NCI-H2171 (cell line): ENCODE results near the gene ICE2.

Experiments used
- DNase-seq: peaks from one replicate; lab custom pipeline; 2025; lab: John Stamatoyannopoulos, UW

Gene ICE2

GRCh38 chr15:60389261-60390077, 89.5 kb downstream of the ICE2 start:
- DNase-seq: no peak

GRCh38 chr15:60387321-60387720, 91.6 kb downstream of the ICE2 start:
- no peak for DNase-seq

DNA sequence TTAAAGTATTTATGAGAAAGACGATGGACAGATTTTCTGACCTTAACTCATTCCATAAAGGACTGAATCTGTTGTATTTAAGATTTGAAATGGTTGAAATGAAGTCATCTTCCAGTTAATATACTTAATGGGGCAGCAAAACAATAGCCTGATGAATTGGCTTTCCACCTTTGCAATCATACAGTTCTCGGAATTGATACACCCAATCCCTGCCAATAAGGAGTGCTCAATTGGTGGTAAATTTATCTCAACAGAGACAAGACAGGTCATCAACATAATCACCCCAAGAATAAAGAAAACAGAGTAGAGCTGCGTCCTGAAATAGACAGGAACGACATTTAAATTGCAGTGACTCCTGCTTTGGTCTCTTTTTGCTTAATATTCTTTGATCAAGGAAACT, 92.3 kb downstream of the ICE2 start:
- DNase-seq: no peak

DNA sequence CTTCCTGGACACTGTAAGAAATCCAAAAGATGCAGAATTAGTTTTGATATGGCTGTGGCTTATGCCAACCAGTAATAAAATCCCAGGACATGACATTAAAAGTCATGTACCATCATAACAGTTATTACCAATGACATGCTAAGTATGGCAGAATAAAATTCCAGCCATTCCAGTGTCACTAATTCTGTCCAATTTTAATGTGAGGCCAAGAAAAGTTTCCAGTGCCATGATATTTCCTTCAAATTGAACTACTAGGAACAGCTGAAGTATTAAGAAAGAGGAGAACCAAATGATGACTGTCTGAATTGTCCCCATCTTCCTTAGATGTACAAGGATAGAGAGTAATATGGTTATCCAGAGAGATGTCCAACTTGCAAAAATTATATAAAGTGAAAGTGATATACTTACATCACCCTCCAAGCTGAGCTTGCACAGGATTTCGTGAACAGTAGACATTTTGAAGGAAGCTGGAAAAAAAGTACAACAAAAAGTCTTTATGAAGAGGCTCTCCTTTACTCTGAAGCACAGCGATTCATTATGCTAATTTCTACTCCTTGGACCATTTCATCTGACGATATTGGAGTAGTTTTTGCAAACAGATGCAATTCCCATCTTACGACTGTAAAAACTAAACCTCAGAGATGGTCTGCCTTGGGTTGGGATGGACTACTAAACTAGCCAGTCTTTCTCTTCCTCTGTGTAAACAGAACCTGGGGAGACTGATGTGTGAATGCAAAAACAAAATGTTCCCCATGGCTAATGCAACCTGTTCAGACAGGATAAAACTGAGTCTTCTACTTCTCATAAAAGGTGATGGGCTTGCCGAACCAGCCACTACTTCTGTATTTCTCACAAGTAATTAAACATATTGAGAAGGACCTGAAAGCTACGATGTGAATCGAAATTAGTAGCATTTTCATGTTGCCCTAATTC, 93.1 kb downstream of the ICE2 start:
- DNase-seq: no peak

- DNase-seq: no peak
These were observed 94.3 kb downstream of the ICE2 start for GRCh38 chr15:60384526-60385126.

DNA sequence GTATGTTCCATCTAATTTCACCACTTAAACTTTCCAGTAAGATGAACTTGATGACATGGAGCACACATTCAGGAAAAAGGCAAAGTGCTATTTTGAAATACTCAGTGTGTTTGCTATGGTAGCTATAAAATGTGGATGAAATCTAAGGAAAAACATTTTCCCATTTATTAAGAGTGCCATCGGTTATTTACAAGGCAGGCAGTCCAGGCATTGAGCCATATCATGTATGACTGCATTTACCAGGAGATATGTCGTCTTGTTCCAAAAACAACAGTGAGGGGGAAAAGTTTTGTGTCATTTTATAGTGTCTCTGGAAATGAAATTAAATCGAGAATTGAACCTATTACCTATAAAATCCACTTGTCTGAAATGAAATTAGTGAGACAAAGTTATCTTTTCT, 94.9 kb downstream of the ICE2 start:
- DNase-seq: no peak

- DNase-seq: no peak
These were observed 95.9 kb downstream of the ICE2 start for GRCh38 chr15:60382773-60383674.

DNA sequence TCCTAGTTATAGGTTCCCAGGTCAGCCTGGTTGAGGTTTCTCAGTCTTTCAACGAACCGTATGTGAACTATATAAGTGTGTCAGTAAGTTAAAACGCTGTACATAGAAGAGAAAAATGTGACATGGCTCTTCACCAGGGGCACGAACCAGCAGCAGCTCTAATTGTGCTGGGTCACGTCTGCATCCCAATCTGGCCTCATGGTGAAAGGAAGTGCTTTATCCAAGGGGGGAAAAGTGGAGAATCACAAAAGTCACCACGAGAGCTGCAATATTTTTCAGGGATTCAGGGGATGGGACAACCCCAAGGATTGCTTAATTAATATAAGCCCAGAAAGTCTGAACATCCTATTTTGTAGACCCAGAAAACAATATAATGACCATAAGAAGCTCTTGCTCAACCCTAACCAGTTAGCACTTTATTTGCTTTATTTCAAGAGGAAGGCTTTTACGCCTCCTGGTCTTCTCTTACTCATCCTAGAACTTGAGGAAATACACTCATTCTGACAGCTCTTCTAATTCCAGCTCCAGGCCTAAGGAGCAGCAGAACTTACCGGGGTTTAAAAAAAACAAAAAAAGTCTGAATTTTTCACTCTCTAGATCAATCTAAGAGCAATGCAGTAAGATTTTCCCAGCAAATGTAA, 97.7 kb downstream of the ICE2 start:
- no peak for DNase-seq

DNA sequence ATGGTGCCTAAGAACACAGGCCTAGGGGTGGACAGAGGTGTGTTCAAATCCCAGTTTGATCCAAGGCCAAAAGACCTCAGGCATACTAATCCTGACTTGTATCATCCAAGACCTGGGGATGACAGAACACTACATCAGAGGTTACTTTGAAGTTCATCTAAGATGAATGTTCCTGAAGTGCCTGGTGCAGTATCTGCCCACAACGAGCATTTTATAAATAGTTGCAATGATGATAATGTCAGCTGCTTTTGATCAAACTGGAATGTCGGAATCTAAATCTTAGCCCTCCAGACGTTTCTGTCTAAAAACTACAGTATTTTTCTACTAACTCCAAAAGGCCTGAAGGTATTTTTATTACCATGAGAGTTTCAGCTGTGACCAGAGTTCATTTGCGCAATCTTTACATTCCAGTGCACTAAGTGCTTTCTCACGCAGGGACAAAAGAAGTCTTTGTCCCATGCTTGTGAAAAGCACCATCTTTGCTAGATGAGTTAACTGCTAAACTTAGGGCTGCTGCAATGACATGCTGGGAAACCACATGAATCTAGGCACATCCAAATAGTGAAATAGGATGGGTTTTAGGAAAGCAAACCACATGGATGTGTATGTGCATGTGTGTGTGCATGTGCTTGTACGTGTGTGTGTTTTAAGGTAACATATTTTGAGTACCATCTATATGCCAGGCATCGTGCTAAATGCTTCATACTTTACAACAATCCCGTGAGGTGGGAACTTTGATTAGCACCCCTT, 99.2 kb downstream of the ICE2 start:
- DNase-seq: no peak

DNA sequence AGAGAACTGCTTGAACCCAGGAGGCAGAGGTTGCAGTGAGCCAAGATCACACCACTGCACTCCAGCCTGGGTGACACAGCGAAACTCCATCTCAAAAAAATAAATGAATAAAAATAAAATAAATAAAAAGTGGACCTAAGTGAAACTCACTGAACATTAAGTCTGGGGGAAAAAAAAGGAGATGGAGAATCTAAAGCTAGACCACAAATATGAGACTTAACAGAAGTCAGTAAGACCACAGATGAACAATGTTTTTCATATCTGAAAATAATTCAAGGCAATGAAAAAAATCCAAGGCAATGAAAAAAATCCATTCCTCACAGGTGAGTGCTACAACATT, 99.8 kb downstream of the ICE2 start:
- DNase-seq: no peak

DNA sequence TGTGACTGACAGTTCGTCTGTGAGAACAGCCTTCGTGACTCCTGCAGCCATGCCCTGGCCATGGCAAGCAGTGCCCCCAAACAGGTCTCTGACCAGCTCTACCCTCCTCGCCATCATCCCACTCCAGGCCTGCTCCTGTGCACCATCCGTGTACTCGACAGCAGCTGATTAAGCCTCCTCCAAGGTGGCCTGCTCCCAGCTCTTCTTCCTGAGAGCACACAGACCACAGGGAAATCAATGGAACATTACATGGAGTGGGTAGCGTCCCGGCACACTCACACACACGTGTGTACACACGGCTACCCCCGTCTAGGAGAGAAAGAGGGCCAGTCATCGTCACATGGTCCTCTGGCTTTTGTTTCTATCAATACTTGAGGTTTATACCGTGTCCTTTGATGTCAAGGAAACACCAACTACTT, 102.3 kb downstream of the ICE2 start:
- no peak for DNase-seq

GRCh38 chr15:60375306-60375705, 103.6 kb downstream of the ICE2 start:
- no peak for DNase-seq

GRCh38 chr15:60374628-60375081, 104.3 kb downstream of the ICE2 start:
- DNase-seq: no peak

GRCh38 chr15:60374209-60374608, 104.7 kb downstream of the ICE2 start:
- DNase-seq: peak; percentile 84

DNA sequence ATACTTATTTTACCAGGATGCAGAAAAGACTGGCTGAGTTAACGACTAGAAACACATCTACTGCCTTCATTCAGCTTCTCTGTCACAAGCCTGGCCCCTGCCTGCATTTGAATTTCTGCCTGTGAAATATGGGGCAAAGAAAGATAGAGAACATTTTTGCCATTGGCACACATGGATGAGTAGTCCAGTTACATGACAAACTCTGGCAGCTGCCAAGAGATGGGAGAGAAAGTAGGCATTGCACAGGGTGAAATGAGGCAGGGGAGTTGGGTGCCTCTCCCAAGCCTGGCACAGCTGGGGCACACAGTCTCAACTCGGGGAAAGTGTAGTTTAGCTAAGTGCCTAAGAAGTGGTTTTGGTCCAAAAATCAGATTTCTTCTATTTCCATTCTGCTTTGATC, 105.2 kb downstream of the ICE2 start:
- DNase-seq: no peak

DNA sequence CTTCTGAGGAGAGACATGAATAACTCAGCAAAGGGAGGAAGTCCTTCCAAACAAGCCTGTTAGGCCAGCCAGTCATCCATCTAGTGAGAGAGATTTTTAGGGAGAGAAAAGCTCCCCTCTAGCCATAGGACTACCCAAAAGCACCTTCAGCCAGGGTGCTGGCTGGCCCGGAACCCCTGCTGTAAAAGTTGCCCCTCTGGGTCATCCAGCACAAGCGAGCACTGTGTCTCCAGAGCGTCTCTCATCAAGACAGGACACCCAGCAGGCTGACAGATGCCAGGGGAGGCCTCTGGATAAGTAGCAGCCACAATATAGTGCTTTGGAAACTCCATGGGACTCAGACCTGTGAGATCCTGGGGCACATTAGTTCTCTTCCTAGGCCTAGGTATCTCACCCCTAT, 105.6 kb downstream of the ICE2 start:
- DNase-seq: no peak

GRCh38 chr15:60372756-60373155, 106.2 kb downstream of the ICE2 start:
- DNase-seq: no peak

- no peak for DNase-seq
These were observed 106.7 kb downstream of the ICE2 start for GRCh38 chr15:60372227-60372626.

GRCh38 chr15:60371175-60372051, 107.5 kb downstream of the ICE2 start:
- DNase-seq: no peak

DNA sequence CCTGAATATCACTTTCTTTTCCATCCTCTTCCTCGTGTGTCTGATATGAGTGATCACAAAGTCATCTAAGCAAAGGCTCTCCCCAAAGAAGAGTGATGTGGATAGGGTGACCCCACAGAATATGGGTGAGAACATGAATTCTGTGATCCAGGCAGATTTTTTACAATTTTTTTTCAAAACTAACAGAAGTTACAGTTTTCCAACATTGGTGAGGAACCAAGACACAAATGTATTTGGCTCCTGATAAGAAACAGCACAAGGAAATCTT, 108.1 kb downstream of the ICE2 start:
- no peak for DNase-seq
